K562 (cell line): ENCODE measurements around the gene ARSD. TPM values are rescaled to one million over a fixed set of nuclear protein-coding genes. Genes with fewer than 3 reads are reported as not detected.

Experiments used
- ASH1L ChIP-seq: fragments of 450-650 bp; IDR thresholded peaks from 2 replicates; pipeline ENCODE4 v1.6.1; 2018; ENCODE audit warnings: borderline replicate concordance, mild to moderate bottlenecking, low read depth; ENCODE audit not compliant: partially characterized antibody
- COPS2 ChIP-seq: fragments of 450-650 bp; conservative IDR thresholded peaks from 2 replicates; pipeline ENCODE4 v1.6.1; 2016; ENCODE audit warnings: mild to moderate bottlenecking, moderate library complexity
- ETV1 ChIP-seq: fragments of 450-650 bp; conservative IDR thresholded peaks from 2 replicates; pipeline ENCODE4 v1.6.1; 2016; ENCODE audit warnings: missing genetic modification characterization, control low read depth, low read depth, missing compliant biosample characterization
- FOXP1 ChIP-seq: sonication (generic); formaldehyde crosslinking; IDR thresholded peaks from 2 replicates; pipeline ENCODE4 v1.8.0; 2022; ENCODE audit warnings: mild to moderate bottlenecking, missing genetic modification reagents
- KAT7 ChIP-seq: sonication (generic); formaldehyde crosslinking; IDR thresholded peaks from 2 replicates; pipeline ENCODE4 v1.8.0; 2022; ENCODE audit warnings: missing genetic modification reagents, mild to moderate bottlenecking, borderline replicate concordance
- KLF13 ChIP-seq: fragments of 450-650 bp; IDR thresholded peaks from 2 replicates; pipeline ENCODE4 v1.6.1; 2016; ENCODE audit warnings: missing genetic modification characterization, low read depth, mild to moderate bottlenecking, missing compliant biosample characterization, moderate library complexity, borderline replicate concordance
- PRMT5 ChIP-seq: sonication (generic); formaldehyde crosslinking; IDR thresholded peaks from 2 replicates; pipeline ENCODE4 v1.5.0; 2020; ENCODE audit warnings: missing genetic modification reagents
- SOX6 ChIP-seq: fragments of 450-650 bp; IDR thresholded peaks from 2 replicates; pipeline ENCODE4 v1.6.1; 2014; ENCODE audit warnings: mild to moderate bottlenecking
- TRIM24 ChIP-seq, 2 experiments: fragments of 450-650 bp; IDR thresholded peaks; 2 replicates each; pipeline ENCODE4 v1.6.1; 2016
- YBX1 ChIP-seq: fragments of 450-650 bp; IDR thresholded peaks from 2 replicates; pipeline ENCODE4 v1.7.1; 2016; ENCODE audit warnings: mild to moderate bottlenecking
- ZFP30 ChIP-seq: fragments of 250-450 bp; sonication (Bioruptor Pico); IDR thresholded peaks from 2 replicates; pipeline ENCODE4 v1.8.0; 2022; ENCODE audit warnings: moderate library complexity, mild to moderate bottlenecking, inconsistent platforms, borderline replicate concordance
- ZKSCAN3 ChIP-seq: fragments of 250-450 bp; sonication (Bioruptor Pico); IDR thresholded peaks from 2 replicates; pipeline ENCODE4 v1.4.0; 2020
- ZNF165 ChIP-seq: fragments of 250-450 bp; sonication (Bioruptor Pico); IDR thresholded peaks from 2 replicates; pipeline ENCODE4 v1.4.0; 2020; ENCODE audit warnings: borderline replicate concordance
- ZNF197 ChIP-seq: fragments of 200-800 bp; sonication (Bioruptor generic); IDR thresholded peaks from 2 replicates; pipeline ENCODE4 v1.6.1; 2016; ENCODE audit warnings: low read depth, missing genetic modification characterization, missing compliant biosample characterization
- ZNF217 ChIP-seq: sonication (generic); formaldehyde crosslinking; IDR thresholded peaks from 2 replicates; pipeline ENCODE4 v1.8.0; 2022; ENCODE audit warnings: mild to moderate bottlenecking, missing genetic modification reagents
- ZNF263 ChIP-seq: sonication (generic); formaldehyde crosslinking; IDR thresholded peaks from 2 replicates; pipeline ENCODE4 v1.8.0; 2022; ENCODE audit warnings: mild to moderate bottlenecking, missing genetic modification reagents, borderline replicate concordance
- polyA plus RNA-seq, 8 experiments: library from polyadenylated mRNA; depleted of rRNA in 4 of 8; stranded (reverse) in 5 of 8; unstranded in 3 of 8; fragments of >200 nt; fragmentation: Nextera tagmentation in 2 of 8; fragmentation: Illumina TruSeq in 1 of 8; extraction: Ambion mirVana in 2 of 8; extraction: Trizol in 1 of 8; gene quantifications; 2 replicates each; pipeline versions ENCODE4 v1.2.1 to v1.2.3, GENCODE V29; 2011 to 2014; ENCODE audit warnings: inconsistent platforms in 1 of 8, missing spikeins in 1 of 8
- total RNA-seq, 7 experiments: library from RNA; depleted of rRNA in 6 of 7; stranded (reverse); fragments of >200 nt in 6 of 7; fragmentation: Illumina TruSeq in 2 of 7; extraction: Trizol in 2 of 7; gene quantifications; 2 replicates each; pipeline versions ENCODE4 v1.2.1 to v1.2.3, GENCODE V29; 2011 to 2021; ENCODE audit warnings: low replicate concordance in 1 of 7
- TF ChIP-seq, protein P1 (sequence below): fragments of 250-450 bp; sonication (Bioruptor Pico); IDR thresholded peaks from 2 replicates; pipeline ENCODE4 v1.4.0; 2020; ENCODE audit warnings: borderline replicate concordance
- TF ChIP-seq, protein P2 (sequence below): fragments of 450-650 bp; IDR thresholded peaks from 2 replicates; pipeline ENCODE4 v1.7.0; 2016; ENCODE audit warnings: borderline replicate concordance
- TF ChIP-seq, protein P3 (sequence below): sonication (generic); formaldehyde crosslinking; IDR thresholded peaks from 2 replicates; pipeline ENCODE4 v1.5.0; 2020; ENCODE audit warnings: missing genetic modification reagents

The ARSD gene
- total and polyA plus RNA-seq, 9 of the 15 experiments (the other 6 are each of a cell fraction or from before 2014, with no cell fraction given): 0.05 to 0.23 (median 0.09) TPM; not detected in 1

DNA sequence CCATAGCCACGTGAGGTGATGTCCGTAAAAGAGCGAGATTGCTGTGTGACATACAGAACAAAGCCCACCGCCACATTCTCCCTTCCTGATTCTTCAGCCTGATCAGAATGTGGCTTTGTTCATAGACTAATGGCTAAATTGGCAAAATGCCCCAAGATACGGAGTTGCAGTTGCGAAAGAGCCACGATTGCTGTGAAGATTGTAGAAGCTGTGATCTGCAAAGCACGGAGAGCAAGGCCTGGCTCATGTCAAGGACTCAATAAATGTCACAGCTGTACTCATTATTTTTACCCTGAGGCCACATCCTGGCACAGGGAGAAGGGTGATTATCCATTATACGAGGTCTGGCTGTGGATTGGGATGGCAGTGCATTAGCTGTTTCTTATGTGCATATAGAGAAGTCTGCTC, 34.2 kb downstream of the ARSD start (continued):
- TF ChIP-seq, protein P1, sequence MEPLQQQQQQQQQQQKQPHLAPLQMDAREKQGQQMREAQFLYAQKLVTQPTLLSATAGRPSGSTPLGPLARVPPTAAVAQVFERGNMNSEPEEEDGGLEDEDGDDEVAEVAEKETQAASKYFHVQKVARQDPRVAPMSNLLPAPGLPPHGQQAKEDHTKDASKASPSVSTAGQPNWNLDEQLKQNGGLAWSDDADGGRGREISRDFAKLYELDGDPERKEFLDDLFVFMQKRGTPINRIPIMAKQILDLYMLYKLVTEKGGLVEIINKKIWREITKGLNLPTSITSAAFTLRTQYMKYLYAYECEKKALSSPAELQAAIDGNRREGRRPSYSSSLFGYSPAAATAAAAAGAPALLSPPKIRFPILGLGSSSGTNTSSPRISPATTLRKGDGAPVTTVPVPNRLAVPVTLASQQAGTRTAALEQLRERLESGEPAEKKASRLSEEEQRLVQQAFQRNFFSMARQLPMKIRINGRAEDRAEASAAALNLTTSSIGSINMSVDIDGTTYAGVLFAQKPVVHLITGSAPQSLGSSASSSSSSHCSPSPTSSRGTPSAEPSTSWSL (CRISPR knock-in tag): no peak
- TF ChIP-seq KAT7 (no peak), FOXP1 (CRISPR knock-in tag) (no peak), ASH1L (no peak), ZNF263 (no peak), ZFP30 (CRISPR knock-in tag) (no peak), ZNF197 (CRISPR knock-in tag) (no peak), ZKSCAN3 (CRISPR knock-in tag) (no peak), PRMT5 (no peak), KLF13 (no peak), ZNF165 (CRISPR knock-in tag) (no peak), TRIM24 (IDR thresholded peaks at IDR 0.05) (0 out of 4 replicates have a peak, but pooled peaks of 1 of the 2 experiments have one; percentile 23), YBX1 (no peak), ZNF217 (CRISPR knock-in tag) (no peak), COPS2 (no peak), SOX6 (peak; percentile 46; the same call in 1 of the 2 replicates), ETV1 (tag) (no peak)
- TF ChIP-seq, protein P2, sequence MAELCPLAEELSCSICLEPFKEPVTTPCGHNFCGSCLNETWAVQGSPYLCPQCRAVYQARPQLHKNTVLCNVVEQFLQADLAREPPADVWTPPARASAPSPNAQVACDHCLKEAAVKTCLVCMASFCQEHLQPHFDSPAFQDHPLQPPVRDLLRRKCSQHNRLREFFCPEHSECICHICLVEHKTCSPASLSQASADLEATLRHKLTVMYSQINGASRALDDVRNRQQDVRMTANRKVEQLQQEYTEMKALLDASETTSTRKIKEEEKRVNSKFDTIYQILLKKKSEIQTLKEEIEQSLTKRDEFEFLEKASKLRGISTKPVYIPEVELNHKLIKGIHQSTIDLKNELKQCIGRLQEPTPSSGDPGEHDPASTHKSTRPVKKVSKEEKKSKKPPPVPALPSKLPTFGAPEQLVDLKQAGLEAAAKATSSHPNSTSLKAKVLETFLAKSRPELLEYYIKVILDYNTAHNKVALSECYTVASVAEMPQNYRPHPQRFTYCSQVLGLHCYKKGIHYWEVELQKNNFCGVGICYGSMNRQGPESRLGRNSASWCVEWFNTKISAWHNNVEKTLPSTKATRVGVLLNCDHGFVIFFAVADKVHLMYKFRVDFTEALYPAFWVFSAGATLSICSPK: no peak
- TF ChIP-seq, protein P3, sequence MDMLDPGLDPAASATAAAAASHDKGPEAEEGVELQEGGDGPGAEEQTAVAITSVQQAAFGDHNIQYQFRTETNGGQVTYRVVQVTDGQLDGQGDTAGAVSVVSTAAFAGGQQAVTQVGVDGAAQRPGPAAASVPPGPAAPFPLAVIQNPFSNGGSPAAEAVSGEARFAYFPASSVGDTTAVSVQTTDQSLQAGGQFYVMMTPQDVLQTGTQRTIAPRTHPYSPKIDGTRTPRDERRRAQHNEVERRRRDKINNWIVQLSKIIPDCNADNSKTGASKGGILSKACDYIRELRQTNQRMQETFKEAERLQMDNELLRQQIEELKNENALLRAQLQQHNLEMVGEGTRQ (CRISPR knock-in tag): no peak
